ENCODE data around the gene DCLK2. TPM values are rescaled to one million over a fixed set of nuclear protein-coding genes. Genes with fewer than 3 reads are reported as not detected.

Gene DCLK2
- total RNA-seq, 3 donors from 2014 or later: 3.4 to 5.2 (median 4.0) TPM

GRCh38 chr4:150123087-150123486 is 44.8 kb downstream of the DCLK2 start:
- Histone ChIP-seq H3K4me3 (no peak overlapping the region), H3K36me3 (no peaks in the 10 kb centered on the region), H3K27me3 (no peaks in the 10 kb centered on the region), H3K4me1 (no peaks in the 10 kb centered on the region), H3K27ac (no peak overlapping the region), H3K9me3 (peaks cover 0 to 11% of the 10 kb centered on the region in 2 donors)
- TF ChIP-seq POLR2AphosphoS5 (IDR thresholded peaks at IDR 0.05) (no peak), POLR2A (IDR thresholded peaks at IDR 0.05) (no peak), CTCF (IDR thresholded peaks at IDR 0.05) (no peak)
- DNase-seq (ENCODE audit: low spot score in 2 of 2): no peak
- intact Hi-C loops (cut with DNase I; ENCODE audit: low total_unique reads): no loop called here

GRCh38 chr4:150123796-150124677 is 45.8 kb downstream of the DCLK2 start:
- Histone ChIP-seq H3K4me3 (no peak overlapping the region), H3K27me3 (no peaks in the 10 kb centered on the region), H3K27ac (no peak overlapping the region), H3K4me1 (no peaks in the 10 kb centered on the region), H3K36me3 (no peaks in the 10 kb centered on the region), H3K9me3 (peaks cover 0 to 11% of the 10 kb centered on the region in 2 donors)
- intact Hi-C loops (cut with DNase I; ENCODE audit: low total_unique reads): no loop called here
- DNase-seq (ENCODE audit: low spot score in 2 of 2): no peak
- TF ChIP-seq POLR2AphosphoS5 (IDR thresholded peaks at IDR 0.05) (no peak), CTCF (IDR thresholded peaks at IDR 0.05) (no peak), POLR2A (IDR thresholded peaks at IDR 0.05) (no peak)

GRCh38 chr4:150126201-150126863 is 48.1 kb downstream of the DCLK2 start:
- H3K27ac ChIP-seq: no peak overlapping the region
- no peak overlapping the region for H3K4me3 ChIP-seq
- no peaks in the 10 kb centered on the region for H3K27me3 ChIP-seq
- H3K9me3 ChIP-seq: peaks cover 0 to 10% of the 10 kb centered on the region in 2 donors
- no peak for DNase-seq (ENCODE audit: low spot score in 2 of 2)
- H3K36me3 ChIP-seq: no peaks in the 10 kb centered on the region
- no peaks in the 10 kb centered on the region for H3K4me1 ChIP-seq
- intact Hi-C loops (cut with DNase I; ENCODE audit: low total_unique reads): no loop called here
- TF ChIP-seq POLR2AphosphoS5 (IDR thresholded peaks at IDR 0.05): no peak
- TF ChIP-seq POLR2A (IDR thresholded peaks at IDR 0.05): no peak
- no peak for TF ChIP-seq CTCF (IDR thresholded peaks at IDR 0.05)

- H3K36me3 ChIP-seq: no peaks in the 10 kb centered on the region
- no peak for TF ChIP-seq POLR2A (IDR thresholded peaks at IDR 0.05)
- no peak for TF ChIP-seq CTCF (IDR thresholded peaks at IDR 0.05)
- TF ChIP-seq POLR2AphosphoS5 (IDR thresholded peaks at IDR 0.05): no peak
- H3K27ac ChIP-seq: no peak overlapping the region
- no peaks in the 10 kb centered on the region for H3K4me1 ChIP-seq
- intact Hi-C loops (cut with DNase I; ENCODE audit: low total_unique reads): no loop called here
- no peak for DNase-seq (ENCODE audit: low spot score in 2 of 2)
- H3K4me3 ChIP-seq: no peak overlapping the region
- H3K27me3 ChIP-seq: no peaks in the 10 kb centered on the region
- peaks cover 0 to 5% of the 10 kb centered on the region in 2 donors for H3K9me3 ChIP-seq
Measured at GRCh38 chr4:150126864-150127203, 48.6 kb downstream of the DCLK2 start.

GRCh38 chr4:150127757-150128156 is 49.5 kb downstream of the DCLK2 start:
- H3K27ac ChIP-seq: no peak overlapping the region

More at GRCh38 chr4:150127757-150128156, 49.5 kb downstream of the DCLK2 start:
- no peaks in the 10 kb centered on the region for H3K27me3 ChIP-seq
- H3K4me3 ChIP-seq: no peak overlapping the region
- H3K9me3 ChIP-seq: no peaks in the 10 kb centered on the region
- intact Hi-C loops (cut with DNase I; ENCODE audit: low total_unique reads): no loop called here
- DNase-seq (ENCODE audit: low spot score in 2 of 2): no peak
- TF ChIP-seq POLR2A (IDR thresholded peaks at IDR 0.05) (no peak), POLR2AphosphoS5 (IDR thresholded peaks at IDR 0.05) (no peak)
- H3K36me3 ChIP-seq: no peaks in the 10 kb centered on the region
- H3K4me1 ChIP-seq: no peaks in the 10 kb centered on the region
